ENCODE measurements around the gene SCART1. TPM values are rescaled to one million over a fixed set of nuclear protein-coding genes. Genes with fewer than 3 reads are reported as not detected.

Gene SCART1
- total RNA-seq, 1 donor from 2014 or later, result not detected

GRCh38 chr10:133461841-133462240 lies 8.1 kb downstream of the SCART1 start:
- TF ChIP-seq CTCF (IDR thresholded peaks at IDR 0.05; ENCODE audit: insufficient read depth, low read length, poor library complexity, severe bottlenecking), result no peak
- H3K27me3 ChIP-seq (ENCODE audit: control insufficient read depth, insufficient read depth, low read length), result peaks cover 6% of the 10 kb centered on the region
- DNase-seq (ENCODE audit: low read depth), result no peak
- no peak overlapping the region for H3K4me3 ChIP-seq (ENCODE audit: low read depth, low read length)
- H3K36me3 ChIP-seq (ENCODE audit: control insufficient read depth, insufficient read depth, low read length), result no peaks in the 10 kb centered on the region

- no peak for DNase-seq (ENCODE audit: low read depth)
- no peak overlapping the region for H3K4me3 ChIP-seq (ENCODE audit: low read depth, low read length)
- H3K27me3 ChIP-seq (ENCODE audit: control insufficient read depth, insufficient read depth, low read length), result peaks cover 6% of the 10 kb centered on the region
- no peaks in the 10 kb centered on the region for H3K36me3 ChIP-seq (ENCODE audit: control insufficient read depth, insufficient read depth, low read length)
- TF ChIP-seq CTCF (IDR thresholded peaks at IDR 0.05; ENCODE audit: insufficient read depth, low read length, poor library complexity, severe bottlenecking), result no peak
These were observed 9.0 kb downstream of the SCART1 start for GRCh38 chr10:133462512-133463305.

- H3K27me3 ChIP-seq (ENCODE audit: control insufficient read depth, insufficient read depth, low read length), result peaks cover 6% of the 10 kb centered on the region
- DNase-seq (ENCODE audit: low read depth), result no peak
- TF ChIP-seq CTCF (IDR thresholded peaks at IDR 0.05; ENCODE audit: insufficient read depth, low read length, poor library complexity, severe bottlenecking), result no peak
- no peak overlapping the region for H3K4me3 ChIP-seq (ENCODE audit: low read depth, low read length)
- no peaks in the 10 kb centered on the region for H3K36me3 ChIP-seq (ENCODE audit: control insufficient read depth, insufficient read depth, low read length)
These were observed 10.9 kb downstream of the SCART1 start for GRCh38 chr10:133464582-133465031.

GRCh38 chr10:133465191-133465949 lies 11.6 kb downstream of the SCART1 start:
- Histone ChIP-seq H3K27me3 (ENCODE audit: control insufficient read depth, insufficient read depth, low read length) (peaks cover 6% of the 10 kb centered on the region), H3K4me3 (ENCODE audit: low read depth, low read length) (no peak overlapping the region), H3K36me3 (ENCODE audit: control insufficient read depth, insufficient read depth, low read length) (no peaks in the 10 kb centered on the region)
- DNase-seq (ENCODE audit: low read depth), result no peak
- TF ChIP-seq CTCF (IDR thresholded peaks at IDR 0.05; ENCODE audit: insufficient read depth, low read length, poor library complexity, severe bottlenecking), result no peak

GRCh38 chr10:133465950-133466474 lies 12.3 kb downstream of the SCART1 start:
- no peak for DNase-seq (ENCODE audit: low read depth)
- Histone ChIP-seq H3K36me3 (ENCODE audit: control insufficient read depth, insufficient read depth, low read length) (no peaks in the 10 kb centered on the region), H3K4me3 (ENCODE audit: low read depth, low read length) (no peak overlapping the region), H3K27me3 (ENCODE audit: control insufficient read depth, insufficient read depth, low read length) (peaks cover 6% of the 10 kb centered on the region)
- no peak for TF ChIP-seq CTCF (IDR thresholded peaks at IDR 0.05; ENCODE audit: insufficient read depth, low read length, poor library complexity, severe bottlenecking)

Measured in kidney epithelial cell (primary cell).